BJ (cell line): Measurements from ENCODE around the gene RLBP1. TPM values are rescaled to one million over a fixed set of nuclear protein-coding genes. Genes with fewer than 3 reads are reported as not detected.

Source experiments
- CTCF ChIA-PET: fragments of 350-600 bp; formaldehyde crosslinking; extraction: SDS; loops from one replicate; lab custom pipeline; 2021; ENCODE audit warnings: antibody characterized with exemption, inconsistent platforms; lab: Yijun Ruan, JAX
- POLR2A ChIA-PET: fragments of 300-600 bp; sonication (Branson Sonifier 250); formaldehyde crosslinking; extraction: SDS; loops from one replicate; lab custom pipeline; 2021; ENCODE audit warnings: antibody characterized with exemption; lab: Charles Lee
- DNase-seq: peaks from one replicate; pipeline ENCODE4 v3.0.0-alpha.2; 2011; ENCODE audit warnings: low read depth
- H3K27me3 ChIP-seq: 2 replicates; pipeline ENCODE4 v1.6.0; 2011; ENCODE audit warnings: low read length; ENCODE audit not compliant: control insufficient read depth, insufficient read depth
- H3K36me3 ChIP-seq: 2 replicates; pipeline ENCODE4 v1.5.1; 2011; ENCODE audit warnings: low read length; ENCODE audit not compliant: control insufficient read depth, insufficient read depth
- H3K4me3 ChIP-seq: 2 replicates; pipeline ENCODE4 v1.5.1; 2011; ENCODE audit warnings: low read depth, mild to moderate bottlenecking, control low read depth, low read length
- polyA plus RNA-seq: library from polyadenylated mRNA; depleted of rRNA; stranded (reverse); fragments of >200 nt; gene quantifications from 2 replicates; pipeline ENCODE4 v1.2.3, GENCODE V29; 2011
- TF ChIP-seq, protein P1 (sequence below): IDR thresholded peaks from 2 replicates; pipeline ENCODE4 v1.5.1; 2011; ENCODE audit warnings: low read depth, mild to moderate bottlenecking, control low read depth, inconsistent platforms, low read length, moderate library complexity; ENCODE audit not compliant: insufficient read depth

The RLBP1 gene
- polyA plus RNA-seq, 1 experiment: not detected

DNA sequence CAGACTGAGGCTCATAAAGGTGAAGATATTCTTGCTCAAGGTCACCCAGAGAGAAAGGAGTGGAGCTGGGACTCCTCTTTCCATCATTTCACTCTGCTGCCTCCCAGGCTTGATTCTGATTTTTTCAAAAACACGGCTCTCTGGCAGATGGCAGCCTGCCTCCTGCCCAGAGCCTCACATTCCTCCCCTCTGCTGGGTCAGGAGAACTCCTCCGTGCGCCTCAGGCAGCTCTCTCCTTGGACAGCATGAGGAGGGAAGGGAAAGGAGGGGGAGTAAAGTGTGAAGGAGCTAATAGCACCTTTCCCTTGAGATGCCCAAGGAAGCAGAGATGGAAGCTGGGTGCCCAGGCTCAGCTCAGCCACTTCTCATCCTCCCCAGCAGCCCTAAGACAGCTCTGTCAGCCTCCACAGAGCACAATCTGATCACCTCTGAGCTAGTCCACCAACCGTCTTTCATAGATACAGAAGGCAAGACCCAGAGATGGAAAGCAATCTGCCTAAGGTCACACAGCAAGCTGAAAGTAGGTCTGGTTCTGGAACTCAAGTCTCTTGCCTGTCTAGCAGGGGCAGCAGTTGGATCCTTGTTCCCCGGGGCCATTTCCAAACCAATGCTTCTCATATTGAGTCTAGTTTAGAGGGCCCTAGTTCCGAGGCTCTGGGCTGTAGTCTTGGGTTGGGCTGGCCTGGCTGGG, 3.5 kb downstream of the RLBP1 start:
- H3K27me3 ChIP-seq: peaks cover 16% of the 10 kb centered on the region
- no peaks in the 10 kb centered on the region for H3K36me3 ChIP-seq
- DNase-seq: no peak
- CTCF ChIA-PET: interaction anchor here (0.9 to 2.3 kb wide), 5 partner anchors 11 to 24 kb away, joined by 3 to 22 read pairs (median 3); no protein-coding TSS in a partner anchor
- no peak overlapping the region for H3K4me3 ChIP-seq
- TF ChIP-seq, protein P1, sequence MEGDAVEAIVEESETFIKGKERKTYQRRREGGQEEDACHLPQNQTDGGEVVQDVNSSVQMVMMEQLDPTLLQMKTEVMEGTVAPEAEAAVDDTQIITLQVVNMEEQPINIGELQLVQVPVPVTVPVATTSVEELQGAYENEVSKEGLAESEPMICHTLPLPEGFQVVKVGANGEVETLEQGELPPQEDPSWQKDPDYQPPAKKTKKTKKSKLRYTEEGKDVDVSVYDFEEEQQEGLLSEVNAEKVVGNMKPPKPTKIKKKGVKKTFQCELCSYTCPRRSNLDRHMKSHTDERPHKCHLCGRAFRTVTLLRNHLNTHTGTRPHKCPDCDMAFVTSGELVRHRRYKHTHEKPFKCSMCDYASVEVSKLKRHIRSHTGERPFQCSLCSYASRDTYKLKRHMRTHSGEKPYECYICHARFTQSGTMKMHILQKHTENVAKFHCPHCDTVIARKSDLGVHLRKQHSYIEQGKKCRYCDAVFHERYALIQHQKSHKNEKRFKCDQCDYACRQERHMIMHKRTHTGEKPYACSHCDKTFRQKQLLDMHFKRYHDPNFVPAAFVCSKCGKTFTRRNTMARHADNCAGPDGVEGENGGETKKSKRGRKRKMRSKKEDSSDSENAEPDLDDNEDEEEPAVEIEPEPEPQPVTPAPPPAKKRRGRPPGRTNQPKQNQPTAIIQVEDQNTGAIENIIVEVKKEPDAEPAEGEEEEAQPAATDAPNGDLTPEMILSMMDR: no peak
- POLR2A ChIA-PET: no interaction called here

DNA sequence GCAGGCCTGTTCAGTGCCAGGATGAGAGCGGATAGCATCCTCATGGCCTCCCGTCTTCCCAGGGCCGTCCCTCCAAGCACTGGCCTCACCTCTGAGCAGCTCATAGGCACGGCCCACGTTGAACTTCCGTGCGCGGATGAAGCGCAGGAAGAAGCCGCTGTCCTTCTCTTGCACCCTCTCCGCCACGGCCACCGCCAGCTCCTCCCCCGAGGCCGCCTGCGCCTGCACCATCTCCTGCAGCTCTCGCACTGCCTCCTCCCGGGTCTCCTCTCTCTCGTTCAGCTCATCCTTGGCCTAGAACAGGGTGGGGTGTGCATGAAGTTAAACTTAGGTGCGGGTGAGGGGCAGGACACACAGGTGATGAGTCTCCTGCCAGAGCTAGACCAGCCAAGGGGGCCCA, 4.3 kb downstream of the RLBP1 start:
- Histone ChIP-seq H3K4me3 (no peak overlapping the region), H3K36me3 (no peaks in the 10 kb centered on the region), H3K27me3 (peaks cover 16% of the 10 kb centered on the region)
- TF ChIP-seq, protein P1: no peak
- ChIA-PET POLR2A (no interaction called here), CTCF (interaction anchor here (0.9 to 2.3 kb wide), 5 partner anchors 10 to 25 kb away, joined by 3 to 22 read pairs (median 3); no protein-coding TSS in a partner anchor)
- DNase-seq: no peak

DNA sequence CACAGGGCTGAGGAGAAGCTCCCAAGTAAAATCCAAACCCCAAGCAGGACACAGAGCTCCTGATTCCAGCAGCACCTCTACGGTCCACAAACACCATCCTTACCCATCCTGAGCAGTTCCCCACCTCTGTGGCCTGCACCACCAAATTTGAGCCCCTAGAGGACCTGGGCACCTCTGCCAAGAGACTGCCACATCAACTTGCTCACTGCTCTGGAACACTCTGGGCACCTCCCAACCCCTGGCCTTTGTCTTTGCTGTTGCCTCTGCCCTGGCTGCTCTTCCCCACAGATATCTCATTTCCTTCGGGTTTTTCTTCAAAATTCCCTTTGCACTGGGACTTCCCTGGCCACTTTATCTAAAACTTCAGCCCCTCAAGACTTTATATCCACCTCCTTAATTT, 5.8 kb downstream of the RLBP1 start:
- CTCF ChIA-PET: interaction anchor here (2.0 kb wide), 1 partner anchor 9 kb away, joined by 13 read pairs; no protein-coding TSS in a partner anchor
- POLR2A ChIA-PET: no interaction called here

DNA sequence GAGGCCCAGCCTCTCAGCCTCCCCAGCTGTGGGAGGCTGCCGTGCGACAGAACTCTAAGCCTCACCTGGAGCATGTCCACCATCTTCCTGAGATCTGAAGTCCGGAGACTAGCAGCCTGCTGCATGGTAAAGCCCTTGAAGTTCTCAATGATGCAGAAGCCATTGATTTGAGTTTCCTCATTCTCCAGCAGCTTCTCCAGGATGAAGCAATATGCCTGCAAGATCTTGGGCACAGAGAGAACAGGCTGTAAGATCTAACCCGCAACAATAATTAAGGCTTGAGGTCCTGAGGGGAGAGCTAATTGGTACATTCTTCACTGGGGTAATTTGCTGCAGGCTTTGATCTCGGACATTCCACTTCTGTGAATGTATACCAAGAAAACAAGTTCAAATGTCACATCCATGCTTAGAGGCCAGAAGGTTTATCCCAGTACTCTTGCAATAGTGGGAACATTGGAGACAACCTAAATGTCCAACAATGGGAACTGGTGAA, 9.7 kb downstream of the RLBP1 start:
- CTCF ChIA-PET: no interaction called here
- no peak overlapping the region for H3K4me3 ChIP-seq
- POLR2A ChIA-PET: no interaction called here
- no peak for DNase-seq
- no peaks in the 10 kb centered on the region for H3K36me3 ChIP-seq
- TF ChIP-seq, protein P1: no peak
- H3K27me3 ChIP-seq: peaks cover 3% of the 10 kb centered on the region

More for the DNA sequence above, 5.8 kb downstream of the RLBP1 start:
- TF ChIP-seq, protein P1: no peak
- peaks cover 16% of the 10 kb centered on the region for H3K27me3 ChIP-seq
- no peak overlapping the region for H3K4me3 ChIP-seq
- no peak for DNase-seq
- H3K36me3 ChIP-seq: no peaks in the 10 kb centered on the region

DNA sequence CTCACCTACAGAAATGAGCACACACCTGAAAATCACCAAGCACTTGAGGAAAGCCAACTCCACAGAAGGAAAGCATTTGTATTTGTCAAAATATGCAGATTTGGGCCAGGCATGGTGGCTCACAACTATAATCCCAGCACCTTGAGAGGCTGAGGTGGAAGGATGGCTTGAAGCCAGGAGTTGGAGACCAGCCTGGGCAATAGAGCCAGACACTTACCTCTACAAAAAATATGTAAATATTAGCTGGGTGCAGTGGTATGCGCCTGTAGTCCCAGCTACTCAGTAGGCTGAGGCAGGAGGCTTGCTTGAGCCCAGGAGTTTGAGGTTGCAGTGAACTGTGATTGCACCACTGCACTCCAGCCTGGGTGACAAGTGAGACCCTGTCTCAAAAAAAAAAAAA, 12.3 kb downstream of the RLBP1 start:
- ChIA-PET CTCF (interaction anchor here (0.7 to 1.2 kb wide), 2 partner anchors 10 to 789 kb away, joined by 3 to 4 read pairs; no protein-coding TSS in a partner anchor), POLR2A (no interaction called here)
- 0 out of 2 replicates have a peak, but pooled peaks cover 1% of the 10 kb centered on the region for H3K27me3 ChIP-seq
- TF ChIP-seq, protein P1: no peak
- no peaks in the 10 kb centered on the region for H3K36me3 ChIP-seq
- no peak for DNase-seq
- H3K4me3 ChIP-seq: no peak overlapping the region
